GM10266 (cell line): Measurements from ENCODE around the gene REM2.

ENCODE experiments used
- DNase-seq: peaks from one replicate; pipeline ENCODE4 v3.0.0; 2012; ENCODE audit errors: extremely low spot score
- CTCF ChIP-seq: IDR thresholded peaks from 2 replicates; pipeline ENCODE4 v1.5.1; 2012; ENCODE audit warnings: mild to moderate bottlenecking, low read depth; ENCODE audit not compliant: control insufficient read depth, insufficient read depth; ENCODE audit errors: missing control alignments

Gene REM2

GRCh38 chr14:22887260-22887989 is 4.4 kb downstream of the REM2 start:
- DNase-seq, result peak; percentile 78
- no peak for TF ChIP-seq CTCF

- peak; percentile 67 for DNase-seq
- TF ChIP-seq CTCF, result no peak
Measured at GRCh38 chr14:22887990-22888378, 5.0 kb downstream of the REM2 start.

GRCh38 chr14:22888662-22889061 is 5.6 kb downstream of the REM2 start:
- no peak for TF ChIP-seq CTCF
- no peak for DNase-seq

- no peak for DNase-seq
- no peak for TF ChIP-seq CTCF
Measured at GRCh38 chr14:22890416-22890815, 7.4 kb downstream of the REM2 start.

- no peak for TF ChIP-seq CTCF
- DNase-seq, result no peak
Measured at GRCh38 chr14:22892488-22892887, 9.5 kb downstream of the REM2 start.

- no peak for DNase-seq
- TF ChIP-seq CTCF, result no peak
Measured at GRCh38 chr14:22893706-22894105, 10.7 kb downstream of the REM2 start.

- no peak for TF ChIP-seq CTCF
- DNase-seq, result no peak
Measured at GRCh38 chr14:22895402-22895801, 12.4 kb downstream of the REM2 start.
